SH-SY5Y (cell line): Measurements from ENCODE around the gene GABARAP.

ENCODE experiments used
- GATA2 ChIP-seq: IDR thresholded peaks from 2 replicates; pipeline ENCODE4 v1.6.1; 2011; ENCODE audit warnings: mild to moderate bottlenecking, low read depth, low read length
- GATA3 ChIP-seq: IDR thresholded peaks from 2 replicates; pipeline ENCODE4 v1.6.1; 2011; ENCODE audit warnings: low read depth, mild to moderate bottlenecking, low read length, moderate library complexity

GRCh38 chr17:7243453-7243729, 1.1 kb upstream of the GABARAP start:
- TF ChIP-seq GATA3, result no peak
- TF ChIP-seq GATA2, result no peak
